Activated CD4-positive, CD25-positive, alpha-beta regulatory T cell treated with anti-CD3 and anti-CD28 coated beads, Interleukin-2, amount 50 U/mL, for 24 hours (primary cell): ENCODE results near the gene ATP4B.
"Not testable (repeated sequence)": the region's sequence is repeated elsewhere in the genome, so short reads cannot be mapped to it uniquely, and the experiment has no call there.

Experiments used
- ATAC-seq, 2 donors: fragments of 150-1000 bp; cut with Tn5 transposase; one replicate each; pipeline ENCODE4 v1.10.0; 2021; ENCODE audit warnings: mild to moderate bottlenecking in 1 of 2, moderate library complexity in 1 of 2

ATP4B gene

DNA sequence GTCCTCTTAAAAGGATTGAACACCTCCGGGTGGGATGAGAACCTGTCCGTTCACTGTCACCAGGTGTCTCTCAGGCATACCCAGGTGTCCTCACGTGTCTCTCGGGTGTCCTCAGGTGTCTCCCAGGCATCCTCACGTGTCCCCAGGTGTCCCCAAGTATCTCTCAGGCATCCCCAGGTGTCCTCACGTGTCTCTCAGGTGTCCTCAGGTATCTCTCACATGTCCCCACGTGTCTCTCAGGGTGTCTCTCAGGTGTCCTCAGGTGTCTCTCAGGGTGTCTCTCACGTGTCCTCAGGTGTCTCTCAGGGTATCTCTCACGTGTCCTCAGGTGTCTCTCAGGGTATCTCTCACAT is 33.8 kb downstream of the ATP4B start:
- ATAC-seq, result no peak

DNA sequence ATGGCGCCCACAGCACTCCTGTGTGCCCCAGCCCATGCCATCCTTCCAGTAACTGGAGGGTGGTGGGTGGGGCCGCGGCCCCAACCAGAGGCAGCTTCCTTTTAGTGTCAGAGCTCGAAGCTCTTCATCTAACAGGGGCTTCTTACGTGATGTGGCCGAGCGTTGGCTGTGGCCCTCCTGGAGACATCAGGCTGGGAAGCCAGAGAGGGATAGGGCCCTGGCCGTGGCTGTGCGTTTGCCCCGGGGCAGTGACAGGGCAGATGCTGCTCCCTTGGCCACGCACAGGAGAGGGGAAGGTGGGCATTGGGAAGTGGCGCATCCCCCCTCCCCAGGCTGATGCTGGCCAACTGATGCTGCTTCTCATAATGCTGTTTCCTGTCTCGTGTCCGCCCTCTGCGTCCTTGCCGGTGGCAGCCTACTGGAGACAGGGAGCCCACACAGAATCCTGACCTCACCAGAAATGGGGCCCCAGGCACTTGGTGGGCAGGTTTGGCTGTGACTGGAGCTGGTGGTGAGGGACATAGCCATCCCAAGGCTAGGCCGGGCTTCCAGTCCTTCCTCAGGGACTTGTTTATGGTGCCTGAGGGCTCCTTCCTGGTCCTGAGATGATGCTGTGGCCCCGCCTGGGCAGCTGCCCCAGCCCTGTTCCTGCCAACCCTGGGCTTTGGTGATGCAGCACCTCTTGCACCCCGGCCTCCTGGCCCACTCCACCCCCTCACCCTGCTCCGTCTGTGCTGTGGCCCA is 34.3 kb downstream of the ATP4B start:
- ATAC-seq, result no peak

- no peak for ATAC-seq
Measured at GRCh38 chr13:113622791-113623490, 35.1 kb downstream of the ATP4B start.

GRCh38 chr13:113621986-113622550 is 35.9 kb downstream of the ATP4B start:
- ATAC-seq, result not testable (repeated sequence)

GRCh38 chr13:113621498-113621897 is 36.5 kb downstream of the ATP4B start:
- ATAC-seq, result not testable (repeated sequence)

DNA sequence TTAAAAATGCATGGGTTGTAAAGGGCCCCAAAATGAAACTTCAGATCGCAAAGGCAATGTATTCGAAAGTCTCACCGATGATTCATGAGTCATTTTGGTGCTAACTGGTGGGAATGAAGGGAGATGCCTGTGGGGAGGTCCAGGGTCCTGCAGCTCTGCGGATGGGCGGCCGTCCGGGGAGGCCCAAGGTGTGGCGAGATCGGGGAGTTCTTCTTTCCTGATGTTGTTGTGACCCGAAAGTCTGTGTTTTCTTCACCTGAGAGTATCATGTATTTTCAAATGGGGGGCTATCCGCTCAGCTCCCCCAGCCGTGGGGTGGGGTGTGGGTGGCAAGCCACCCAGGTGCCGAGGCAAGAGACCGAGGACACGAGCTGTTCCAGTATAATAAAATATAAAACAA is 37.0 kb downstream of the ATP4B start:
- ATAC-seq, result no peak

DNA sequence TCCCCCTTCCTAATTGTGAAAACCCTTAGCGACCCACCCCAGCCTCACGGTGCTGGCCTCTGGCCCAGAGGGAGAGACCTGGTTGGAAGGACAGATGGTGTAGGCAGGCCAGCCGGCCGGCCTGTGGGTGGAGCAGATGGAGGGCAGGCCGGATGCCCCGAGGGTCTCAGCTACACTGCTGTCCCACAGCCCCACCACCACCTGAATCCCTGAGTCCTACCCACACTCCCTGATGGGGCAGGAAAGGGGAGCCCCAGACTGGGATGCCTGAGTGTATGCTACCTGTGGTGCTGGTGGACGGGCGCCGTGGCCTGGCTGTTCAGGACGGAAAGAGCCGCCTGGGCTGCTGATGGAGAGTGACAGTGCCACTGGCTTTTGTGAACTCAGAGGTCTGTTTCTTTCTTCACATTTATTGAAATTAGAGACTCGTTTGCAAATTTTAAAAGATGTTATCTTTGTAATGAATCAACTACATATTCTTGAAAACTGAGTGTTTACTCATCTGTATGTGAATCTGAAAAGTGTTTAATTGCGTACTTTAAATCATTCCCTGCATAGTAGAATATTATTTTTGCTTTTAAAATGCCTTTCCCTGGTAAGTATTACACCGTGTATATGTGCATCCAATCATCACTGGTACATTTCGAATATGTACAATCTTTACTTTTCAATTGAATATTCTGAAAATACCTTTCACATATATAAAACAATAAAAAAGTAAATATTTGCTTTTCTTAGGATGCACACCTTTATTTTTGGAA is 37.8 kb downstream of the ATP4B start:
- no peak for ATAC-seq

- ATAC-seq, result no peak
Measured at GRCh38 chr13:113618455-113618854, 39.5 kb downstream of the ATP4B start.

GRCh38 chr13:113617961-113618360 is 40.0 kb downstream of the ATP4B start:
- ATAC-seq, result no peak

GRCh38 chr13:113616991-113617749 is 40.8 kb downstream of the ATP4B start:
- ATAC-seq, result no peak

DNA sequence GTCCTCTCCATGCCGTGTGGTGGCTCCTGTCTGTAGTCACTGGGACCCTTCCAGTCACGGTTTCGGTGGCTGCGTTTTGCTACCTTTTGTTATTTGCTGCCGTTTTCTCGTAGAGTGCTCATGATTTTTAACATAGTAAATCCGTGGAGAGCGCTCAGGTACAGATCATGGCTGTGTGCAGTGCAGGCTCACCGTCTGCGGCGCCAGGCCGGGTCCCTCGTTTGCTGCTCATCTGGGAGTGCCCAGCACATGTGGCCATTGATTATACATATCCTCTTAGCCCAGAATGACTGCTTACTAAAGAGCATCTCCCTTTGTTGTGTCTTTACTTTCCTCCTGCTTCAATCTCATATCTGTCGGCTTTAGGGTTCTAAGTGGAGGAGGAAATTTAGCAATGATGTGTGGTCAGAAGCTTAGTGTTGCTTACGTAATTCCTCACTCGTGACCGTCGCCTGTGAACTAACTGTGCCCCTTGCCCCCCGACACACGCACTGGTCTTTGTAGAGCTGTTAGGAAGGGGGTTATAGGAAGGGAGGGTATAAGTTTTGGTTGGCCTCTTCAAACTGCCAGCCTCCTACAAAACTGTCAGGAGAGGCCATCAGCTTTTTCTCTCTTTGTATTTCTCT is 41.6 kb downstream of the ATP4B start:
- no peak for ATAC-seq

DNA sequence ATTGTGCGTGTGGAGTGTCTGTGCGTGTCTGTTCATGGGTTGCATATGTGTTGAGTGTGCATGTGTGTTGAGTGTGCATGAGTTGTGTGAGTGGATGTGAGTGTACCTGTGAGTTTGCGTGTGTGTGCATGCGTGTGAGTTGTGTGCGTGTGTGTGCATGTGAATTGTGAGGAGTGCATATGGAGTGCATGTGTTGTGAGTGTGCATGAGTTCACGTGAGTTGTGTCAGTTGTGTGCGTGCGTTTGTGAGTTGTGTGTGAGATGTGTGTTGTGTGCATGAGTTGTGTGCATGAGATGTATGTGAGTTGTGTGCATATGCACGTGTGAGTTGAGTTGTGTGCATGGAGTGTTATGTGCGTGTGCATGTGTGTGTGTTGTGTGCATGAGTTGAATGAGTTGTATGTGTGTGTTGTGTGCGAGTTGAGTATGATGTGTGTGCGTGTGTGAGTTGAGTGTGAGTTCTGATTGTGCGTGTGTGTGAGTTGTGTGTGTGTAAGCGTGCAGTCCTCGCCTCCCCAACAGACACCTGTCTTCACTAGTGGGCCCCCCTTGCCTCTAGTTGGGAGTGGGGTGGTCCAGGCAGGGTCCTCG is 44.1 kb downstream of the ATP4B start:
- ATAC-seq, result no peak

DNA sequence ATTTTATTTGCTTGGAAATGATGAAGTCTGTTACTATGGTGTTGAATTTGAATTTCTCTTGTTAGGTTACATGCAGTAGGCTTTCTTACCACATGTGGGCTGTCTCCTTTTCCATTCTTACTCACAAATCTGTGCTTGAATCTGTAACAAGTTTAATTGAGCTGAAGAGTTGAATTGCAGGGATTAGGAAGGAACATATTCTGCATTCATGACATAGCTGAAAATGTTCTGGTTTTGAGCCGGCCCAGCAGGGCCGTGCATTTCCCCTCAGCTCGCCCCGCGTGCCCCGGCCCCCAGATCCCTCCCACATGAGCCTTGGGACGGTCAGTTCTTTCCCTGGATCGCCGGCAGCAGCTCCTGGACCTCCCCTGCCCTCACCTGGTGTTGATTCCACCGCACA is 45.4 kb downstream of the ATP4B start:
- no peak for ATAC-seq

DNA sequence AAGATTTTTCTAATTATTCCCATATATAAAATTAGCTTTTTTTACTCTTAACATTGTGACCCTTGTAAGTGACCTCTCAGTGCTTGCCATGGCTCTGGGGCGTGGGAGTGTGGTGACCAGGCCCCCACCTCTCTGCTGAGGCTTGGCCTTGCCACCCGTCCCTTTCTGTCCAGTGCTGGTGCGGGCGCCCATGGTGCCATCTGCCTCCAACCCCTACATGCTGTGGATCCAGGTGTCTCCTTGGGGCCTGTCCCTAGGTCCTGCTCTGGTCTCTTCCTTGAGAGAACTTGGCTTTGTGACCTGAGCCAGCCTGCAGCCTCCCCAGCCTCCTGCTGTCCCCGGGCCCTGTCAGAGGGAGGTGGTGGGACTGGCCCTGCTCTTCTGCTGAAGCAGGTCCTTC is 46.0 kb downstream of the ATP4B start:
- no peak for ATAC-seq

GRCh38 chr13:113610266-113610665 is 47.7 kb downstream of the ATP4B start:
- no peak for ATAC-seq

DNA sequence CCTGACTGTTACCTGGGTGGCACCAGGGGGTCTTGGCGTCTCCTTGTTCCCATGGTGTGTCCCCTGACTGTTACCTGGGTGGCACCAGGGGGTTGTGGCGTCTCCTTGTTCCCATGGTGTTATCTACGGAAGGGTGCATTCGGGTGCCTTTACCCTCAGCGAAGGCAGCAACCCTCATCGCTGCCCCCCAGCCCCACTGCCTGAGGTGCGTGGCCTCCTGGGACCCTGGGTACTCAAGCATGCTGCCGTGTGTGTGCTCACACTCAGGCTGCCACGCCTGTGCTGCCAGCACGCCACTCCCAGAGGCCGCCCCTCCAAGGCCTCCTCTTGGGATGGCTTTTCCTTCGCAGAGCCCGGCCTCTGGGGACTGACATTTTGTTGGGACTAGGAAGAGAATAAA is 48.4 kb downstream of the ATP4B start:
- no peak for ATAC-seq

DNA sequence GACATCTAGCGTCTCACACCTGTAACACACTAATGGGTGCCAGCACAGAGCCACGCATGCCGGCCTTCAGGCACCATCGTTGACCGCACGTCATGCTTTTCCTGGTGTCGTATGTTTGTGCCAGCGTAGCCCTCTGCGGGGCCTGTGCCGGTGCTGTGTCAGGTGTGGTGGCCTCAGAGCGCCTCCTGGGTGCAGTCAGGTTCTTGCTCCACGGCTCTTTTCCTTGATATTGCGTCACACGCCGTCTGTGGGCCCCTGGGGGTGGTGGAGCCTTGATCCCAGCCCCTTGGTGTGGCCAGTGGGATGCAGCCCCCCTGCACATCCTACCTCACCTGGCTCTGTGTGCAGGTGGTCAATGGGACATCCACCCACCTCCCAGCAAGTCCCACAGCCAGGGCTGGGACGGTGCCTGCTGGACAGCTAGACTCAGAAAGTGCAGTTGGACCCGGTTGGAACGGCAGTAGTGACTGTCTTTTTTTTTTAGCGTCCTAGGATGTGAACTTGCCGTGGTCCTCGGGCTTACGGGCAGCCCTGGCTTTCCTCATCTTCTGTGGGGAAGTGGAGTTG is 48.9 kb downstream of the ATP4B start:
- ATAC-seq, result no peak

- ATAC-seq, result no peak
Measured at GRCh38 chr13:113607889-113608635, 49.9 kb downstream of the ATP4B start.

DNA sequence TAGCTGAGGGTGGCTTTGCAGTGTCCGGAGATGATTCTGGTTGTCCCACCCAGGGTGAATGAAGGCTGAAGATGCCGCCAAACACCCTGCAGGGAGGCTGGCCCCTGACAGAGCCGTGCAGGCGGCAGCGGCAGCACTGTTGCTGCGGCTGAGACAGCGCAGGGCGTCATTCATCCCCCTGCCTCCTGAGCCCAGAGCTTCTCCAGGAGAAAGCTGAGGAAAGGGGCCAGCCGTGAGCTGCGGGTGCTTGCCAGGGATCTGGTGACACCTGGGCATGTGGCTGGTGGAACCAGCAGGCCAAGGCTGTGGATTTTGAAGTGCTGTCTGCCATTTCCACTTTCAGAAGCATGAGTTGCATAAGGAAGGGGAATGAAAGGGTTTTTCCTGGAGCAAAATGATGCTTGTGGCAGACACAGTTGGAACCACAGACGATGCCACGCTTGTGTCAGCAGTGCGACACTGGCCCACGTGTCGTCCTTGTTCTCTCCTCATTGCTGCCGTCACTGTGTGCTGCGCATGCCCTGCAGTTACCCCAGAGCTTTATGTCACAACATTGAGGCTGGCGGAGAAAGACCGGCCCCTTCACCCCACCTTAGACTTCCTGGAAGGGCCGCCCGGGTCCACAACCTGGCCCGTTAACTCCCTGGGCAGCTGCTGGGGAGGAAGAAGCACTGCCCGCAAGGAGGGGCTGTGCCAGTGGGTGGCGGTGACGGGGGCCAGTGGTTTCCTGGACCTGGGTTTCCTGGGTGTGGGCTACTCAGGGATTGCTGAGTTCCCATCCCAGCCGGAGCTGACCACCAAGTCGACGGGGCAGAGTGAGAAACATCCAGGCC is 50.7 kb downstream of the ATP4B start:
- no peak for ATAC-seq
